ENCODE data around the gene CITED1.
A peak's percentile ranks its signal among the peaks of the same experiment; 100 is the strongest.

CITED1 gene

DNA sequence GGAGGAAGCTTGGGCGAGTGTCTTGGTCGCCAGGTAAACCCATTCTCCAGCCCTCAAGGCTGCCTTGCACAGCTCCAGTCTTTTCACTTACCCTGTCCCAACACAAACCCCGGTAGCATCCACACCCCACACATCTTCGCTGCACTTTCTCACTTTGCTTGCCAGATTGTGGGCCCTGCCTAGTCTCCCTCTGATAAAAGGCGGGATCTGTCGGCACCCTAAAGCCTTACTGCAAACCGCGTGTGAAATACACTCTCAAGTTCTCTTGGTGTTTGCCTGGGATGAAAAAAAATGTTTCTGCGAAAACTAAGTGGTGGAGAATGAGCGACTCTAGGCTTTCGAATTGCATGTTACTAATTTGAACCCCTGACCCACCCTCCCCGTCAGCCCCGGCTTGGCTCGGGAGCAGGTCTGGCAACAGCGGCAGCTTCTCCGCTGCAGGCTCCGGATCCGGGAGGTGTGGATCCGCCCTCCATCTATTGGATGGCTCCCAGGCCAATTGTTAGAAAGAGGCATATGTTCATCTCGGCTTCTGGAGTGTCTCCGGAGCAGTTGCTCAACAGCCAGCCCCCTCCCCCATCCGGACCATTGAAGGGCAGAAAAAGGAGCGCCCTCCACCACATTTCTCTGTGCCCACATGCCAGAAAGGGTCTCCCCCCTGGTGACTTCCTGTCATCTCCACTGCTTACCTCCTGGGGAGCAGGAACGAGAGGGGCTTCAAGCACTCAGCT, 3.0 kb upstream of the CITED1 start:
- peak in 1 of 2 experiments; percentile 26 for DNase-seq (ENCODE audit: low read depth in 2 of 2)

DNA sequence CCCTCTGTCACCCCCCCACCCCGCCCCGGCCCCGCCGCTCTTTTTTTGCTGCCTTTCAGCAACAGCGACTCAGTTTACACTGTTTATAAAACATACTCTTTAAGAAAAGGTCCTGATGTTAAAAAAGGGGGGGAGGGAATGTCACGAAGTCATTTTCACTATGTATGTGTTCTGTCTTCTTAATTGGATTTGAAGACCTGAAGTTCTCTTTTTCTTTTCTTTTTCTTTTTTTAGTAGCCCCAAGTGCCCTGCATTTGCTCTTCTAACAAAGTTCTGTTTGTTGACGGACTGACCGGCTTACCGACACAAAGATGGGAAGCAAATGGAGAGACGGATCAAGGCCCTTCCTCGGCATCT, 2.5 kb upstream of the CITED1 start:
- DNase-seq (ENCODE audit: low read depth in 2 of 2), result no peak

DNA sequence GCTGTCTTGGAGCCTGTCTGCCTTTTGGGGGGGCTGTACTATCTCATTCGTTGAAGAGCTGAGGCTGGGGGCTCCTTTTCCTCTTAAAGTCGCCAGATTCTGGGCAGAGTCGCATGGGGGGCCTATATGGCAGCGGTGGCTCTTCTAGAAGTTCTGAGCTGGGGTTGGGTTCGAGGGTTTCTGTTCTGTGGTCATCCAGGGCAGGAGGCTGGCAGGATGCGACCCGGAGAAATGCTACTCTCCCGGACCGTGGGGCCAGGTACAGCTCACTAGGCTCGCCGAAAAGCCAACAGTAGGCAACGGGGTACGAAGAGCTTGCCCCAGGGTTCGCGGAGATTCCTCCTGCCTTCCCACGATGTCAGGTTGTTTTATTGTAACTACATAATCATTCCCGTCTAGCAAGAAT, 1.9 kb upstream of the CITED1 start:
- no peak for DNase-seq (ENCODE audit: low read depth in 2 of 2)

DNA sequence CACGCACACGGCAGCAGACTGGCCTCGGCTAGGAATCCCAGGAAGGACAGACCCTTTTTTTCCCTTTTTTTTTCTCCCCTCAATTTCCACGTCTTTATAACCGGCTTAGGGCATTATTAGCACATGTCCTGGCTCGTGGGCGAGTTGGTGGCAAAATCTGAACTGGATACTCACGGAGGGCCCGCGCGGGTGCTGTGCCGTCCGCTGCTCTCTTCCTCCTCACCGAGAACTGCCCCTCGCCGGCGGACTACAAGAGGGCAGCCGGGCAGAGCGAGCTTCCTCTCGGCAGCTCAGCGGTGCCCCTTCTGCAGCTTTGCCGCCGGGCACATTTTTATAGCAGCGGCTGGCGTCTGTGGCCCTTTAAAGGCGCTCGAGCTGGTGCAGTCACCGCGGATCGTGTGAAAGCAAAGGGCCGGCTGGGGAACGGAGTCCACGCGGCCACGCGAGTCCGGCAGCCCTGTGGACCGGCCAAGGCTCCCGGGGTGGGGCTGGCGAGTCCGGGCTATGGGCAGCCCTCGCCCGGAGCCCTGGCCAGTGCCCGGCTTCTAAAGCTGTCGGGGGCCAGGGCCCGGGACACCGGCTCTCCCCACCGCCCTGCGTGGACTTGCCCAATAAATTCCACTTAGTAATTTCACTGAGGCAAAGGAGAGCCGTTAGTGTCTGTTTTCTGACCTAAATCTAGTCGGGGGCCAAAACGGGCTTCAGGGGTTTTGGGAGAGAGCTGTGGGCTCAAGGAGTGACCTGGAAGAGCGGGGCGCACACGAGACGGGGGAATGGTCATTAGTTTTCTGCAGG, 1.3 kb upstream of the CITED1 start:
- DNase-seq (ENCODE audit: low read depth in 2 of 2), result no peak

DNA sequence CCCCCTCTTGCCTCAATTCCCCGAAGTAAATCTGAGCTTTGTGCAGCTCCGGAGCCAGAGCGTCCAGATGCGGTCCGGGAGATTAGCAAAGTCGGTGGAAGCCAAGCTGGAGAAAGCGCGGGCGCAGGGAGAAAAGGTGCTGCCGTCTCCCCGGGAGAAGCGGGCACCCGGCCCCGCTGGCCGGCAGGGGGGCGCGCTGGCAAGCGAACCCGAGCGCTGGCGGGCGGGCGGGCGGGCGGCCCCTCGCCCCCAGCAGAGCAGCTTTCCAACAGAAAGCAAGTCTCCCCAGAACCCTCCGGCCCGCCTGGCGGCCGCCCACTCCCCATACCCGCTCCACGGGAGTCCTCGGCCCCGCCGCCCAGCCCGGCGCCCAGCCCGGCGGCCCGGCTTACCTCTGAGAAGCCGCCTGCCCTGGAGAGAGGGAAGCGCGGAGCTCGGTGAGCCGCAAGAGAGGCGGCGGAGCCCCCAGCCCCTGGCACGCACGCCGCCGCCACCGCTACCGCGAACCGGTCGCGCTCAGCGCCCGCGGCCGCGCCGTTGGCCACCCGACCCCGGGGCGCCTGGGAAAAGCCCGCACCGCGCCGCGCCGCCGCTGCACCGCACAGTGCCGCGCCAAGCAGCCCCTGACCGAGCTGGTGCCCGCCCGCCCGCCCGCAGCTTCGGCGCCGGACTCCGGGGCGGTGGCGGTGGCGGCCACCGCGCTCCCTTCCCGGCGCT, 529 bp upstream of the CITED1 start:
- DNase-seq (ENCODE audit: low read depth in 2 of 2), result no peak

DNA sequence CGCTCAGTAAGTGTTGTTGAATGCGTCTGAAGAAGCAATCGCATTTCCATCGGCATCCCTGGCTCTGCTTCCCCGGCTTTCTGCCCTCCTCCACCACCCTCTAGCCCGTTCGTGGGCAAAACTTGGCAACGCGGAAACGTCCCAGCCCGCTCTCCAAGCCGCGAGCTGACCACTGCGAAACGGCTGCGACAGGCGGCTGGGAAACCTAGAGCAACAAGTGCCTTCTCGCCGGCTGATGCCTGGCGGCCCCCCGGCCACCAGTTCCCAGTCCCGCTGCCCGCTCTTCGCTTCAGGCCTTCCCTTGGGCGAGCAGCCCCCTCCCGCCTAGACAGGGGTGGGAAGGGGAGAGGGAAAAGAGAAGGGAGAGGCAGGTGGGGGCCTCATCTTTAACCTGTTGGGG, 837 bp downstream of the CITED1 start:
- DNase-seq (ENCODE audit: low read depth in 2 of 2), result no peak

DNA sequence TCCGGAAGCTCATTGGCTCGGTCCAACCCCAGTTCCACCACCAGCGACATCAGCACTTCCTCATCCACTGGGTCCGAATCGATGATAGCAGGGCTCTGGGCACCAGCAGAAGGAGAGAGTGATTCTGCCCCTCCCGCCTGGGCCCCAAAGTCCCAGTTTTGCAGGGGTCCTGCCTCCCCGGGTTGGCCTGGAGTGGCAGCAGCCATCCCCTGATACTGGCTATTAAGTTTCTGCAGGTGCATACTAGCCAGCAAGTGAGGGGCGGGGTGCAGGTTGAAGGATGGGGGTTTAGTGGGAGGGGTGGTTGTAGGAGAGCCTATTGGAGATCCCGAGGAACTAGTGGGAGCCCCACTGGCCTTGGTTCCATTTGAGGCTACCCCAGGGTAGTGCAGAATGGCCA, 3.9 kb downstream of the CITED1 start:
- no peak for DNase-seq (ENCODE audit: low read depth in 2 of 2)

DNA sequence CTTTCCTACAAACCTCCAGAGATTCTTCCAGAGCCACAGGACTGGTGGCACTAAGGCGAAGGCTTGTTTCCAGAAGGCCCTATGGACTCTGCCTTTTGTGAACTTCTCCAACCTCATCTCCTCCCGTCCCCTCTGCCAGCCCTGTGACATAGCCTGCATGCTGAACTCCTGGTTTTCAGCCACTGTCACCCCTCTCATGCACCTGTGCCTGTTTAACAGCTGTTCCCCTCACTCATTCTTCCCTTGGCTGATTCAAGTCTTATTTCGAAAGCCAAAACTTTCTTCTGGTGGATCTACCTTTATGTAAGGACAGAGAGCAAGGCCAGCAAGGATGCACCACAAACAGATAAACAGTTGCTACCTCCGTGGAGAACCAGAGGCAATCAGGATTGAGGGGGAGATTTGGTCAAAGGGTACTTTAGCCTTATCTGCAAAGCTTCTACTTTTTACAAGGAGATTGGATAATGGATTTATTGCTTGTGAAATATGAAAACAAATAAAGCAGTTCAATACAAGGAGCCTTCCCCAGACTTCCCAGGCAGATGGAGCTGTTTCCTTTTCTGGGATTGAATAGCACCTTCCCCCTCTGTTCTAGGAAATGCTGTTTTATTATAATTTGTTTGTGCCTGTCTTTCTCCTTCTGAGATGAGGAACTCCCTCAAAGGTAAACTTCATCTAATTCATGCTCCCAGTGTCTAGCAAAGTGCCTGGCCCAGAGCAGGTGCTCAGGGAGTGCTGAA, 5.7 kb downstream of the CITED1 start:
- no peak for DNase-seq (ENCODE audit: low read depth in 2 of 2)

DNA sequence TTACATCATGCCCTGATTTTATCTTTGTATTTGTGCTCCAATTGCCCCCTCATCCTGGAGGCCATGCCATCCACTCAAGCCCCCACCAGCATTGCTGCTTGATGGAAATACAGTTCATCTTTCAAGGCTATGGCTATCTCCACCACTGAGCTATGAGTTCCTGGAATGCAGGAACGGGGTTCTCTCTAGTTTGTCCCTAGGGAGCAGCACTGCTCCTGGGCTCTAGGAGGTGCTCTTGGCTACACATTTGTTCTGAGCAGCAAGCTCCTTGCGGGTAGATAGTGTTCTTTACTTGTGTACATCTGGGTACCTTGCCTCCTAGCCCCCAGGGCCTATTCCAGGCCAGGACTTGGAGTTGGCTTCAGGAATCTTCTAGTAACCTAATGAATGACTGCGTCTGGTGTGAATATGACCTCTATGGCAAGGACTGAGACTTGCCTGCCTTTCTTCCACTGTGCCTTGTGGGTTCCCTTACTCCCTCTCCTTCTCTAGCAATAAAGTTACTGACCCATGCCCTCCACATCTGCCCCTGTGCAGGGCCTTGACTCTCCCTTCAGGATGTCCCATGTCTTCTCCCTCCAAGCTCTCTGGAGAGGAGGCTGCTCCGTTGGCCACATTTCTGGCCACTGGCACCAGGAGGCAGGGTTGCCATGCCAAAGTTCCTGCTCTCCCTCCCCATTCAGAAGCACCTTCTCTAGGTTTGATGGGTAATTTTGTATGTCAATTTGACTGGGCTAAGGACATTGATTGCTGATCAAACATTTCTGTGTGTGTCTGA, 7.6 kb downstream of the CITED1 start:
- DNase-seq (ENCODE audit: low read depth in 2 of 2), result no peak

DNA sequence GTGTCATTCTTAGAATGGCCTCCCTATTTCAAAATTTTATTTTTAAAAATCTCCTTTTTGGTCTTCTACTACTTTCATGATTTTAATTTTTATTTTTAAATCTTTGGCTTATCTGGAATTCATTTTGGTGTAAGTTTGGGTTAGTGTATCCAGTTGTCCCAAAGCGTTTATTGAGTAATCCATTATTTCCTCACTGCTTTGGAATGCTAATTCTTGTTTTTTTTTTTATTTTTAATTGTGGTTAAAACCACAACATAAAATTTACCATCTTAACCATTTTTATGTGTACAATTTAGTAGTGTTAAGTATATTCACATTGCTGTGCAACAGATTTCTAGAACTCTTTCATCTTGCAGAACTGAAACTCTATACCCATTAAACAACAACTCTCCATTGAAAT, 8.7 kb downstream of the CITED1 start:
- no peak for DNase-seq (ENCODE audit: low read depth in 2 of 2)

DNA sequence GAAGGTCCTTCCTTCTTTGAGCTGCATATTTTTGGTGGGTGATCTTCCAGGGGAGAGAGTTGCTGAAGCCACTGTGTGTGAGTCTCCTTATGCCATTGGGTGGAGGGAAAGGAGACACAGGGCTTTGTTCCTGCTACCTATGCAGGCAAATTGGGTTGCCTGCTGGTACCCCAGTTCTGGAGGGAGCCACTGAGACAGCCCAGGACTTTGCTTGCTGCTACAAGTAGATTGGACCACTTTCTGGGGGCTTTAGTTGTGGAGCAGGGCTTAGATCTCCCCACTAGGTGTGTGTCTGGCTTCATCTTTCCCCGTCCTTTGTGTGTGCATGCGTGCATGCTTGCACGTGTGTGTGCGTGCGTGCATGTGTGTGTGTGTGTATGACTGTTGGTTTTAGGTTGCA, 10.0 kb downstream of the CITED1 start:
- no peak for DNase-seq (ENCODE audit: low read depth in 2 of 2)

DNA sequence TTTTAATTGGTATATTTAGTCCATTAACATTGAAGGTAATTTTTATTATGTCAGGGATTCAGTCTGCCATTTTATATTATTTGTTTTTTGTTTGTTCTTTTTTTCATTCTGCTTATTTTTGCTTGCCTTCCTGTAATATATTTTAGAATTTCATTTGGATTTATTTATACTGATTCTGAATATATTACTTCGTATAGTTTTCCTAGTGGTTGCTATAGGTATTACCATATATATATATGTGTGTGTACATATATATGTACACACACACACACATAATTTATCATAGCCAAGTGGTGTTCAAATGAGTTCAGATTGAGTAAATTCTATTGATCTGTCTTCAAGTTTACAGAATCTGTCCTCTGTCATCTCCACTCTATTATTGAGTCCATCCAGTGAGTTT, 11.2 kb downstream of the CITED1 start:
- no peak for DNase-seq (ENCODE audit: low read depth in 2 of 2)

DNA sequence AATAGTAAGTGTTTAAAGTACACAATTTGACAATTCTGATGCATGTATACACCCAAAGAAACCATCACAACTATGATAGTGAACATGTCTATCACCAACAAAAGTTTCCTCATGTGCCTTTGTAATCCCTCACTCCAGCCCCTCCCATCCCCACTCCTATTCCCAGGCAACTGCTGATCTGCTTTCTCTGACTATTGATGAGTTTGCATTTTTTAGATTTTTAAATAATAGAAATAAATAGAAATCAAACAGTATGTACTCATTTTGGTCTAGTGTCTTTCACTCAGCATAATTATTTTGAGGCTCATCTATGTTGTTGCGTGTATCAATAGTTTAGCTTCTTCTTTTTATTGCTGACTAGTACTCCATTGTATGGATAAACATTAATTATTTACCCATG, 23.4 kb downstream of the CITED1 start:
- no peak for DNase-seq (ENCODE audit: low read depth in 2 of 2)

DNA sequence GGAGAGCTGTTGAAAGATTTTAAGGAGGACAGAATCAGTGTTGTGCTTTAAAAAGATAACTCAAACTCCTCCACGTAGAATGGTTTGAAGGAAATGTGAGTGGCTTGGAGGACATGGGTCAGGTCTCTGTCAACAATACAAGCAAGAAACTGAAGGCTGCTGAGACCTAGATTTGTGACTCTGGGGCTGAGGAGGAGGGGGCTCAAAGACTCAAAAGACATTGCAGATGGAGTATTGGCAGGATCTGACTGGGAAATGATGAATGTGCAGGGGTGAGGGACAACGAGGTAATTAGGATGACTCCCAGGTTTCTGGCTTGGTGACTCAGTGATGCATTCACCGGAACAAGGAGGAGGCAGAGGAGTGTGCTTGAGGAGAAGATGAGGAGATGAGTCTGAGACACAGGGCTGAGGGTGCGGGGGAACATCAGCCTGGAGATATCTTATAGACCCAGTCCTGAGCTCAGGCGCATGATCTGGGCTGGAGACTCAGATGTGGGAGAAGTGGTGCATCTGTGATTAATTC, 25.3 kb downstream of the CITED1 start:
- no peak for DNase-seq (ENCODE audit: low read depth in 2 of 2)

DNA sequence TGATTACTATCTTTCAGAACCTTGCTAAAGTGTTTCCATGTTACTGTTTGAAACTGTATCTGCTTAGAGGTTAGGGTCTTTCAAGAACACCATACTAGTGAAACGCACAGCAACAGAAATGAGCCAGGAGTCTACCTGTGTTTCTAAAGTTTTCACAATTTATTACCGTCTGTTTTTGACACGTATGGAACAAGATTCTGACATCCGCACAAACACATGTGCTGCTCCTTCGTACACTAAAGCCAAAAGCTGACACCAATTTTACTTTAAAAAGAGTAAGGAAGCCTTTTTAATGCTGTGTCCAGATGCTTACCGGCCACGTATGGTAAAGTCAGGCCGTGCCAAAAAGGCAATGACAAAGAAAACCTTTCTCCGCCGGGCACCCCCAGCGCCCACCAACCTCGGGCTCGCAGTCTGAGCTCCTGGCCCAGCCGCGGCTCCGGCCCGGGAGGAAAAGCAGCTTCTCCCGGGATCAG, 29.2 kb downstream of the CITED1 start:
- DNase-seq (ENCODE audit: low read depth in 2 of 2), result no peak

DNA sequence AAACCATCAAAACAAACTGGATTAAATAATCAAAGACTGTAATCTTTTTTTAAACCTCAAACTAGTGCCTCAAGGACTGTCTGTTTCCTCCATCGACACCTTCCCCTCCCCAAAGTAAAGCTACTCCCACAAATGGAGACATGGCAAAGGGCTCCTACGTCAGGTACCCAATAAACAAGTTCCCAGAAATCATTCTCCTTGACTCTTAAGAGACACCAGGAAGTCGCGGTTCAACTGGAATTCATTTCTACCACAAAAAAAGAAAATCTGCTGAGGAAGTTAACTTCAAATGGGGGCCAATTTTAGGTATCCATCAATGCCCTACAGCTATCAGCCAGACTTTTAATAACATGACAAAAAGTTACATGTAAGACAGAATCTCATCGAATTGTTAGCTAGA, 31.2 kb downstream of the CITED1 start:
- DNase-seq (ENCODE audit: low read depth in 2 of 2), result no peak

DNA sequence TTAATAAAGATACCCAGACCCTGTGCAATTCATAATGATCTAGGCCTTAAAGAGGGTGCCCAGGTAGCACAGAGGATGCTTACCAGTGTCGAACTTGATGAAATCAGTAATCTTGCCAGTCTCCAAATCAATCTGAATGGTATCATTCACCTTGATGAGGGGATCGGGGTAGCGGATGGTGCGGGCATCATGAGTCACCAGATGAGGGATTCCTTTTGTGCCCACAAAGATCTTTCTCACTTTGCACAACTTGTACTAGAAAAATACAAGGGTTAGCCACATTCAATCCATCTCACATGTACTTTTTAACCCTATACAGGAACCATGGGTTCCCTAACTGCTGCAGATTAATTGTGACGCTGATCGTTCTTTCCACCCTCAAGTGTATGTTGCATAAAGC, 32.0 kb downstream of the CITED1 start:
- no peak for DNase-seq (ENCODE audit: low read depth in 2 of 2)

DNA sequence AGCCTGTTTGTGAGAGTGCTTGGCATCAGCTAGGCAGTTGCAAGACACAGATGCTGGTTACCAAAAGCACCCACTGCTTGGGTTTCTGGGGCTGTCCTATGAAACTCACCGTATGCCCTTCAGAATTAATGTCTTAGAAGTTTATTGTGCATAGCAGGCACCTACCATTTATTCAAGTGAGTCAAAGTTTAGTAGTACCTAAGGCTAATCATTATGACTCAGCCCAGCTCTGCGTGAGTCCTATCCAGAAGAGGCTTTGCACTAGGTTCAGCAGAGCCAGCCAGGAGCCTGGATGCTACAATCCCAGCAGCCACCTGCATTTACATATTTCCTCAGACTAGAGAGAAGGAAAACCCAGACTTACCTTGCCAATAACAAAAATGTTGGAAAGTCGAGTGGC, 32.8 kb downstream of the CITED1 start:
- DNase-seq (ENCODE audit: low read depth in 2 of 2), result no peak

DNA sequence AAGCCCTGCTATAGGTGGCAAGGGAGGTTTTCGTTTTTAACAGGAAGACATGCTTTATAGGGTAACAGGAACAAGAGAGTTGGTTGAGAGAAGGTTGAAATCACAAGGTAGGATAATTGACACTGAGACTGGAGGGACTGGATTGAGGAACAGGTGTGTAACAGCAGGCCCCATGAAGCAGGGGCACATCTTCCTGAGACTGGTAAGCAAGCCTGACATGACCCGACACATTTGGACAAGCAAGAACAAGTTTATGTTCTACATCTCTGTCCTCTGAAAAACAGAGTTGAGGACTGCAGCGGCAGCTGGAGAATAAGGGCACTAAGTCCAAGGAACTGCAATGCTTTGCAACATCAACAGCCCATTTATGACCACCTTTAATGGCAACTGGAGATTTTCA, 33.9 kb downstream of the CITED1 start:
- DNase-seq (ENCODE audit: low read depth in 2 of 2), result no peak

DNA sequence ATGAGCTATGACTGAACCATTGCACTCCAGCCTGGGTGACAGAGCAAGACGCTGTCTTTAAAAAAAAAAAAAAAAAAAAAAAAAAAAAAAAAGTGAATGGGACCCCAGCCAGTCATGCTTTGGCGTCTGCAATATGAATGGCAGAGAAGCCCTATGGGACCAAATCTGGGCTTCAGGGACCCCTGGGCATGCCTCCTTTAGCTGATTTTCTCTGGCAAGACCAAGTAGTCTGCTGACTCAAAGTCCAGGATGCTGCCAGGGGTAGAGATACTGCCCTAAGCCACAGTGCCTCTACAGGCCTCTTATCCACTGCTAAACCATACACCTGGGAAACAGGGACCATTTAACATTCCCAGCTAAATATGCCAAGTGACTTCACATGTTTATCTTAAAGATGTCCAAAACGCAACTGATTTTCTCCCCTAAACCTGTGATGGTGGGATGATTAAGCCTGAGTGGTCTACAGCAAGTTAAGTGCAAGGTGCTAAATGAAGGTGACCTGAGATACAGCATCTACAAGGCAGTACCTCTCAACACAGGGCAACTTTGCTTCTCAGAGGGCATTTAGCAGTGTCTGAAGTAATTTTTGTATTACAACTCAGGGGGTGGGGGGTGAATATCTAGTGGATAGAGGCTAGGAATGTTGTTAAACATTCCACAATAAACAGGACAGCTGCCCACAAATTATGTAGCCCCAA, 34.5 kb downstream of the CITED1 start:
- DNase-seq (ENCODE audit: low read depth in 2 of 2), result no peak

Data from fibroblast of skin of left biceps (primary cell).